ENCODE results near the gene STXBP5.

Gene STXBP5

GRCh38 chr6:147179809-147180208 lies 24.4 kb upstream of the STXBP5 start:
- no peak for DNase-seq

GRCh38 chr6:147180926-147181325 lies 23.3 kb upstream of the STXBP5 start:
- no peak for DNase-seq

GRCh38 chr6:147184379-147184778 lies 19.8 kb upstream of the STXBP5 start:
- no peak for DNase-seq

GRCh38 chr6:147185216-147185615 lies 19.0 kb upstream of the STXBP5 start:
- no peak for DNase-seq

- peak; percentile 14 for DNase-seq
Observed at GRCh38 chr6:147190556-147190955, 13.7 kb upstream of the STXBP5 start.

GRCh38 chr6:147192278-147192911 lies 11.8 kb upstream of the STXBP5 start:
- DNase-seq, result no peak

GRCh38 chr6:147194652-147195411 lies 9.4 kb upstream of the STXBP5 start:
- DNase-seq, result no peak

- DNase-seq, result no peak
Observed at GRCh38 chr6:147195510-147195909, 8.7 kb upstream of the STXBP5 start.

- no peak for DNase-seq
Observed at GRCh38 chr6:147195987-147196386, 8.2 kb upstream of the STXBP5 start.

- DNase-seq, result no peak
Observed at GRCh38 chr6:147200711-147201110, 3.5 kb upstream of the STXBP5 start.

GRCh38 chr6:147201885-147202515 lies 2.2 kb upstream of the STXBP5 start:
- DNase-seq, result no peak

- DNase-seq, result peak; percentile 94
Observed at GRCh38 chr6:147202516-147203310, 1.5 kb upstream of the STXBP5 start.

GRCh38 chr6:147203311-147204059 lies 732 bp upstream of the STXBP5 start:
- DNase-seq, result peak; percentile 69

GRCh38 chr6:147204843-147205311 lies 660 bp downstream of the STXBP5 start:
- DNase-seq, result no peak

- DNase-seq, result no peak
Observed at GRCh38 chr6:147205690-147206600, 1.7 kb downstream of the STXBP5 start.

GRCh38 chr6:147207351-147207750 lies 3.1 kb downstream of the STXBP5 start:
- DNase-seq, result no peak

GRCh38 chr6:147207837-147208754 lies 3.9 kb downstream of the STXBP5 start:
- DNase-seq, result no peak

GRCh38 chr6:147209762-147210449 lies 5.7 kb downstream of the STXBP5 start:
- no peak for DNase-seq

GRCh38 chr6:147211349-147211748 lies 7.1 kb downstream of the STXBP5 start:
- no peak for DNase-seq

- DNase-seq, result no peak
Observed at GRCh38 chr6:147211831-147212230, 7.6 kb downstream of the STXBP5 start.
